ENCODE data around the gene HLA-DQA1.

Gene HLA-DQA1

GRCh38 chr6:32624565-32624964 lies 12.6 kb upstream of the HLA-DQA1 start:
- TF ChIP-seq GLIS3 (CRISPR knock-in tag; IDR thresholded peaks at IDR 0.05) (no peak), CREB5 (CRISPR knock-in tag; IDR thresholded peaks at IDR 0.05; ENCODE audit: low read depth) (no peak), RARB (CRISPR knock-in tag; IDR thresholded peaks at IDR 0.05) (no peak), ZNF565 (CRISPR knock-in tag; conservative IDR thresholded peaks at IDR 0.05; ENCODE audit: low read depth) (no peak), ZNF8 (CRISPR knock-in tag; IDR thresholded peaks at IDR 0.05) (no peak), POU6F1 (CRISPR knock-in tag; IDR thresholded peaks at IDR 0.05; ENCODE audit: borderline replicate concordance, low read depth) (no peak), OSR1 (CRISPR knock-in tag; IDR thresholded peaks at IDR 0.05) (no peak), TOX (CRISPR knock-in tag; IDR thresholded peaks at IDR 0.05; ENCODE audit: borderline replicate concordance) (no peak)
- no peak for ATAC-seq

- TF ChIP-seq ZFP3 (CRISPR knock-in tag; IDR thresholded peaks at IDR 0.05), result no peak
- TF ChIP-seq RARB (CRISPR knock-in tag; IDR thresholded peaks at IDR 0.05), result no peak
- no peak for TF ChIP-seq ZNF8 (CRISPR knock-in tag; IDR thresholded peaks at IDR 0.05)
- TF ChIP-seq CREB5 (CRISPR knock-in tag; IDR thresholded peaks at IDR 0.05; ENCODE audit: low read depth), result no peak
- no peak for TF ChIP-seq ISL1 (CRISPR knock-in tag; IDR thresholded peaks at IDR 0.05)
- no peak for TF ChIP-seq CSRNP3 (CRISPR knock-in tag; IDR thresholded peaks at IDR 0.05)
- TF ChIP-seq OSR1 (CRISPR knock-in tag; IDR thresholded peaks at IDR 0.05), result no peak
- no peak for TF ChIP-seq POU6F1 (CRISPR knock-in tag; IDR thresholded peaks at IDR 0.05; ENCODE audit: borderline replicate concordance, low read depth)
- no peak for ATAC-seq
These were observed 12.1 kb upstream of the HLA-DQA1 start for GRCh38 chr6:32625137-32625536.

GRCh38 chr6:32627249-32627648 lies 10.0 kb upstream of the HLA-DQA1 start:
- no peak for ATAC-seq
- no peak for TF ChIP-seq CREB5 (CRISPR knock-in tag; IDR thresholded peaks at IDR 0.05; ENCODE audit: low read depth)
- no peak for TF ChIP-seq ZNF565 (CRISPR knock-in tag; conservative IDR thresholded peaks at IDR 0.05; ENCODE audit: low read depth)
- TF ChIP-seq PATZ1 (CRISPR knock-in tag; IDR thresholded peaks at IDR 0.05; ENCODE audit: borderline replicate concordance), result no peak
- no peak for TF ChIP-seq ZFP30 (CRISPR knock-in tag; IDR thresholded peaks at IDR 0.05)
- no peak for TF ChIP-seq ZFP3 (CRISPR knock-in tag; IDR thresholded peaks at IDR 0.05)
- no peak for TF ChIP-seq GLIS3 (CRISPR knock-in tag; IDR thresholded peaks at IDR 0.05)
- TF ChIP-seq POU6F1 (CRISPR knock-in tag; IDR thresholded peaks at IDR 0.05; ENCODE audit: borderline replicate concordance, low read depth), result no peak
- TF ChIP-seq CSDC2 (CRISPR knock-in tag; IDR thresholded peaks at IDR 0.05), result no peak
- no peak for TF ChIP-seq RARB (CRISPR knock-in tag; IDR thresholded peaks at IDR 0.05)
- no peak for TF ChIP-seq ISL1 (CRISPR knock-in tag; IDR thresholded peaks at IDR 0.05)
- no peak for TF ChIP-seq PPARA (CRISPR knock-in tag; IDR thresholded peaks at IDR 0.05; ENCODE audit: borderline replicate concordance)

All from SK-N-SH treated with all-trans-retinoic acid at 6 μM for 48 hours (cell line).